ENCODE measurements around the gene RLBP1.

Gene RLBP1

GRCh38 chr15:89196994-89197393, 24.4 kb downstream of the RLBP1 start:
- no peak overlapping the region for H3K27ac ChIP-seq
- no peak for TF ChIP-seq CTCF (conservative IDR thresholded peaks at IDR 0.05)

DNA sequence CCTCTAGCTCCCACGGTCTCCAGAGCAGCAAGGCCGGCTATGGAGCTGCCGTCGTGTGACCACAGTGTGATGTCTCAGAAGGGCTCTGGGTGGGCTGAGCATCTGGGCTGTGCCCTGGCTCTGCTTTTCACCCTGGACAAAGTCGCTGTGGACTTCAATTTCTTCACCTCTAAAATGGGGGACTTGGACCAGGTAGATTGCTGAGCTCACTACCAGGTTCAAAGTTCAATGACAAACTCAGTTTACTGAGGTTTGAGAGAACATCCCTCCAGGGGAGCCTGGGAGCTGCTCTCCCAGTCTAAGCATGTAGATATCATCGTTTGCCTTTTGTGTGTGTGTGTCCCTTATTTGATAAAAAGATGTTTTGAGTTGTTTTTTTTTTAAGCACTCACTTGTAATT, 25.1 kb downstream of the RLBP1 start:
- TF ChIP-seq CTCF (conservative IDR thresholded peaks at IDR 0.05): no peak
- H3K27ac ChIP-seq: no peak overlapping the region

DNA sequence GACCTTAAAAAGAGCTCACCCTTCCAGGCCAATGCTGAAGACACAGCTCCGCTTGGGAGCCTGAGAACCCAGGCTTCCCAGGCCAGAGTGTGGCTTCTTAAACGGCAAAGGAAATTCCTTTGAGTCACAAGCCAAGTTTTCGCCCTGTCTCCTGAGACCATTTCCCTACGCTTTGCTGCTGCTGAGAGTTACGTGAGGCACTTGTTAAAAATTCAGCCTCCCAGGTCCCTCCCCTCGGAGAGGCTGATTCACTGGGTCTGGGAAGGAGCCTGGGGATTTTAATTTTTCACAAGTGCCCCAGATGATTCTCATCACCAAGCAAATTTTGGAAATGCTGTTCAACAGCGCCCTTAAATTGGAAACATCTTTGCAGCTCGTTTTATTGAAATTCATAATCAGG, 25.5 kb downstream of the RLBP1 start:
- no peak for TF ChIP-seq CTCF (conservative IDR thresholded peaks at IDR 0.05)
- no peak overlapping the region for H3K27ac ChIP-seq

- TF ChIP-seq CTCF (conservative IDR thresholded peaks at IDR 0.05): no peak
- H3K27ac ChIP-seq: no peak overlapping the region
These were observed 26.8 kb downstream of the RLBP1 start for GRCh38 chr15:89194608-89195007.

- peak overlapping the region; percentile 35; the same call in 1 of the 2 replicates for H3K27ac ChIP-seq
- TF ChIP-seq CTCF (conservative IDR thresholded peaks at IDR 0.05): no peak
These were observed 28.6 kb downstream of the RLBP1 start for GRCh38 chr15:89192766-89193165.

DNA sequence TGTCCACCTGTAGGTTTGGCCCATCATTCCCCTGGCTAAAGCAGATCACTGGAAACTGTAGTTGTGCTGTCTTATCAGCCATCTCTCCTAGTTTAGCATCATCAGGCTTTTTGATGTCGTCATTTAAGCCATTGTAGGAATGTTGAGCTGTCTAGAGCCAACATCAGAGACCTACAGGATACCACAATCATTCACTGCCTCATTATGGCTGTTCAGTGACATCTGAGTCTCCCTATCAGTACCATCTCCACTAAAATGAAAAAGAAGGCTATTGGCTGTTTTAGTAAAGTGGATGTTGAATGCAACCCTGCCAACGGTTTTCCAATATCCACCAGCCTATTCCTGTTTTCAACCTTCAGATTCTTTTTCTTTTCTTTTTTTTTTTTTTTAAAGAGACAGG, 29.2 kb downstream of the RLBP1 start:
- TF ChIP-seq CTCF (conservative IDR thresholded peaks at IDR 0.05): no peak
- H3K27ac ChIP-seq: peak overlapping the region; percentile 35; the same call in 1 of the 2 replicates

- no peak for TF ChIP-seq CTCF (conservative IDR thresholded peaks at IDR 0.05)
- H3K27ac ChIP-seq: no peak overlapping the region
These were observed 33.3 kb downstream of the RLBP1 start for GRCh38 chr15:89187986-89188514.
